Heart right ventricle (tissue), 16 donors: ENCODE data around the gene MRPL3. TPM values are rescaled to one million over a fixed set of nuclear protein-coding genes. Genes with fewer than 3 reads are reported as not detected.
"Not testable (repeated sequence)": the region's sequence is repeated elsewhere in the genome, so short reads cannot be mapped to it uniquely, and the experiment has no call there.

ENCODE experiments used
- ATAC-seq, 8 donors: fragments of 200-7000 bp; cut with Tn5 transposase; one replicate each; pipeline ENCODE4 v1.9.1; 2020; ENCODE audit warnings: mild to moderate bottlenecking in 8 of 8, moderate library complexity in 8 of 8, moderate number of reproducible peaks in 1 of 8
- DNase-seq, 2 donors: peaks; one replicate each; pipeline ENCODE4 v3.0.0-alpha.2; 2020
- H3K27ac ChIP-seq, 10 donors: fragments of 200-600 bp; sonication (generic) in 2 of 10; one replicate each; pipeline versions ENCODE4 v1.5.0 to v1.8.0; 2020 to 2022; ENCODE audit warnings: mild to moderate bottlenecking in 3 of 10
- H3K27me3 ChIP-seq, 7 donors: fragments of 200-600 bp; one replicate each; pipeline ENCODE4 v1.8.0; 2021 to 2022; ENCODE audit warnings: mild to moderate bottlenecking in 2 of 7
- H3K36me3 ChIP-seq, 9 donors: fragments of 200-600 bp; sonication (generic) in 1 of 9; one replicate each; pipeline versions ENCODE4 v1.5.0 to v1.8.0; 2020 to 2022; ENCODE audit warnings: mild to moderate bottlenecking in 2 of 9
- H3K4me1 ChIP-seq, 9 donors: fragments of 200-600 bp; sonication (generic) in 1 of 9; one replicate each; pipeline versions ENCODE4 v1.5.0 to v1.8.0; 2020 to 2022; ENCODE audit warnings: mild to moderate bottlenecking in 4 of 9
- H3K4me3 ChIP-seq, 10 donors: fragments of 200-600 bp; sonication (generic) in 2 of 10; one replicate each; pipeline versions ENCODE4 v1.5.0 to v1.8.0; 2020 to 2022; ENCODE audit warnings: mild to moderate bottlenecking in 7 of 10, moderate library complexity in 2 of 10
- H3K9me3 ChIP-seq, 11 donors: fragments of 200-600 bp in 10 of 11; sonication (generic) in 2 of 11; one replicate each; pipeline versions ENCODE4 v1.5.0 to v1.8.0; 2013 to 2022; ENCODE audit warnings: mild to moderate bottlenecking in 2 of 11, control low read depth in 1 of 11, moderate library complexity in 1 of 11
- CTCF ChIP-seq, 9 donors: fragments of 200-600 bp; sonication (generic) in 2 of 9; IDR thresholded peaks; one replicate each; pipeline versions ENCODE4 v1.5.0 to v1.8.0; 2021 to 2022; ENCODE audit warnings: antibody characterized with exemption in 9 of 9, mild to moderate bottlenecking in 5 of 9, moderate library complexity in 1 of 9
- WGBS, 2 donors: extraction: QIAGEN DNeasy Blood & Tissue Kit; methylation state at CpG; one replicate each; pipeline ENCODE4 v1.1.7; 2013; ENCODE audit warnings: inconsistent platforms in 1 of 2; 5-methylcytosine and 5-hydroxymethylcytosine counted together
- intact Hi-C, 10 donors: fragments of 100-400 bp; cut with DNase I; formaldehyde crosslinking; loops; one replicate each; pipeline versions ENCODE4 v1.11.1 to v1.14.2; 2022
- polyA plus RNA-seq, 2 donors: library from polyadenylated mRNA; stranded (reverse); fragments of 200-250 nt; gene quantifications; one replicate each; pipeline ENCODE4 v1.2.3, GENCODE V29; 2013
- total RNA-seq, 10 donors: library from RNA; stranded (reverse); fragmentation: NEBNext Ultra II Directional in 3 of 10; extraction: Animal tissue kit (Norgen Biotek cat#: 25700) in 3 of 10; gene quantifications; one replicate each; pipeline versions ENCODE4 v1.2.1 to v1.2.4, GENCODE V29; 2021 to 2023
- donor health status: Arrhythmogenic right ventricular cardiomyopathy.
- donor health status: ischemic (EF 13 %, LVEDD 7.1; RV severe dilation, severe dysfunction).
- donor health status: healthy with polysubstance abuse.
- donor health status: DM: no; HTN: yes; CAD: no.
- donor health status: DM: no; HTN: no; CAD: no.
- donor health status: ischemic (EF 25% LVEDD 6.9; RV normal size, moderate dysfunction).
- donor health status: ischemic (EF 25% LVEDD 5.7; RV mildly dilated, moderate dysfunction).
- donor health status: healthy.
- donor health status: DM: yes; HTN: yes; CAD: no.
- donor health status: Ischemic cardiomyopathy.
- donor health status: ischemic (EF 35%, LVEDD 5.7; RV mildly dilated, moderate dysfunction).
- donor health status: nonischemic (EF 11% LVEDD 7.7; RV severe dilation, severe dysfunction).
- donor health status: DM: yes; HTN: yes; CAD: no.
- donor health status: PGD.
- donor health status: ischemic (EF 29% LVEDD 5.4; RV normal size, mild dysfunction).
- donor health status: nonischemic (EF 23%, LVEDD 6.1; RV moderate dilation, normal function).

Gene MRPL3
- total and polyA plus RNA-seq, 12 donors = 46.5 to 102 (median 51.2) TPM

GRCh38 chr3:131494706-131495105 lies 8.1 kb downstream of the MRPL3 start:
- Histone ChIP-seq H3K4me1 (no peaks in the 10 kb centered on the region), H3K4me3 (no peak overlapping the region), H3K36me3 (peaks cover 0 to 100% (median 24%) of the 10 kb centered on the region in 9 donors), H3K27ac (no peak overlapping the region), H3K9me3 (no peaks in the 10 kb centered on the region), H3K27me3 (no peaks in the 10 kb centered on the region)
- DNase-seq = no peak
- TF ChIP-seq CTCF (IDR thresholded peaks at IDR 0.05) = no peak
- intact Hi-C loops = loop anchor here in 1 of 10 donors (10.0 kb wide), 1 partner anchor 460 kb away; no protein-coding TSS in a partner anchor
- ATAC-seq = no peak
- 94 to 97% methylated on average over 1 of the region's 1 CpG for WGBS, 2 donors

- no peak overlapping the region for H3K4me3 ChIP-seq
- H3K36me3 ChIP-seq = peaks cover 0 to 100% (median 25%) of the 10 kb centered on the region in 9 donors
- no peak overlapping the region for H3K27ac ChIP-seq
- DNase-seq = no peak
- H3K27me3 ChIP-seq = no peaks in the 10 kb centered on the region
- ATAC-seq = no peak
- intact Hi-C loops = loop anchor here in 1 of 10 donors (10.0 kb wide), 1 partner anchor 457 kb away; no protein-coding TSS in a partner anchor
- H3K4me1 ChIP-seq = no peaks in the 10 kb centered on the region
- TF ChIP-seq CTCF (IDR thresholded peaks at IDR 0.05) = no peak
- H3K9me3 ChIP-seq = no peaks in the 10 kb centered on the region
- 97 to 99% methylated on average over 2 of the region's 2 CpGs for WGBS, 2 donors
Observed at GRCh38 chr3:131491775-131492174, 11.0 kb downstream of the MRPL3 start.

- no peak overlapping the region for H3K27ac ChIP-seq
- intact Hi-C loops = loop anchor here in 1 of 10 donors (10.0 kb wide), 1 partner anchor 456 kb away; no protein-coding TSS in a partner anchor
- H3K4me1 ChIP-seq = no peaks in the 10 kb centered on the region
- no peak for ATAC-seq
- H3K4me3 ChIP-seq = no peak overlapping the region
- H3K36me3 ChIP-seq = peaks cover 0 to 98% (median 23%) of the 10 kb centered on the region in 9 donors
- 86 to 89% methylated on average over 2 of the region's 2 CpGs for WGBS, 2 donors
- H3K27me3 ChIP-seq = no peaks in the 10 kb centered on the region
- no peak for TF ChIP-seq CTCF (IDR thresholded peaks at IDR 0.05)
- no peaks in the 10 kb centered on the region for H3K9me3 ChIP-seq
- no peak for DNase-seq
Observed at GRCh38 chr3:131491084-131491483, 11.7 kb downstream of the MRPL3 start.

GRCh38 chr3:131486545-131486944 lies 16.2 kb downstream of the MRPL3 start:
- H3K27ac ChIP-seq, H3K27me3 ChIP-seq, intact Hi-C loops, H3K9me3 ChIP-seq, H3K4me3 ChIP-seq, ATAC-seq, DNase-seq, H3K4me1 ChIP-seq: not testable (repeated sequence)
- 89% methylated on average over 3 of the region's 3 CpGs for WGBS, 2 donors
- peaks cover 0 to 95% (median 22%) of the 10 kb centered on the region in 9 donors for H3K36me3 ChIP-seq

GRCh38 chr3:131485119-131485518 lies 17.7 kb downstream of the MRPL3 start:
- DNase-seq (no peak), ATAC-seq (no peak)
- Histone ChIP-seq H3K4me3 (no peak overlapping the region), H3K27ac (no peak overlapping the region), H3K9me3 (no peaks in the 10 kb centered on the region), H3K36me3 (peaks cover 0 to 94% (median 22%) of the 10 kb centered on the region in 9 donors), H3K27me3 (no peaks in the 10 kb centered on the region), H3K4me1 (no peaks in the 10 kb centered on the region)
- intact Hi-C loops = no loop called here
- WGBS, 2 donors = 94 to 97% methylated on average over 1 of the region's 1 CpG
- TF ChIP-seq CTCF (IDR thresholded peaks at IDR 0.05) = no peak
